Neural crest cell (in vitro differentiated cells): Measurements from ENCODE around the gene ITGB8. TPM values are rescaled to one million over a fixed set of nuclear protein-coding genes. Genes with fewer than 3 reads are reported as not detected.

Source experiments
- DNase-seq: peaks from one replicate; pipeline ENCODE4 v3.0.0; 2021; ENCODE audit warnings: low read depth, mixed read lengths, low spot score
- H3K27ac Mint-ChIP-seq: one replicate; pipeline ENCODE4 v1.8.0; 2021; ENCODE audit warnings: mild to moderate bottlenecking, mixed read lengths; ENCODE audit not compliant: unreplicated experiment
- H3K27me3 Mint-ChIP-seq: 2 replicates; pipeline ENCODE4 v1.8.0; 2021; ENCODE audit warnings: low read depth, mild to moderate bottlenecking, mixed read lengths
- H3K36me3 Mint-ChIP-seq: 2 replicates; pipeline ENCODE4 v1.8.0; 2021; ENCODE audit warnings: low read depth, mild to moderate bottlenecking, mixed read lengths
- H3K4me1 Mint-ChIP-seq: 2 replicates; pipeline ENCODE4 v1.8.0; 2021; ENCODE audit warnings: mixed read lengths
- H3K4me3 Mint-ChIP-seq: one replicate; pipeline ENCODE4 v1.8.0; 2021; ENCODE audit warnings: mild to moderate bottlenecking, mixed read lengths
- H3K9me3 Mint-ChIP-seq: 2 replicates; pipeline ENCODE4 v1.8.0; 2021; ENCODE audit warnings: mixed read lengths
- CTCF ChIP-seq: fragments of 200-600 bp; sonication (generic); conservative IDR thresholded peaks from 2 replicates; pipeline ENCODE4 v1.5.0; 2021; ENCODE audit warnings: antibody characterized with exemption, mild to moderate bottlenecking
- long read RNA-seq: library from polyadenylated mRNA; unstranded; transcript quantifications from one replicate; pipeline ENCODE4 v2.0.0, GENCODE V29; 2020
- total RNA-seq: library from RNA; stranded (reverse); gene quantifications from 2 replicates; pipeline ENCODE4 v1.2.1, GENCODE V29; 2021

Gene ITGB8
- 18.2 and 19.9 TPM in 2 replicates for total RNA-seq
- long read RNA-seq, full-length matches to known transcripts = 1 of 3 reads
- long read RNA-seq, partial matches to known transcripts = 1 of 3 reads
- long read RNA-seq, other reads (novel, unspliced or antisense) = 1 of 3 reads

GRCh38 chr7:20330239-20330927, at the start of gene ITGB8:
Gene ITGB8 (plus strand): TSS chr7:20330900. CDS start chr7:20331807, 907 bp downstream.
- peaks cover 3% of the 10 kb centered on the region for H3K27me3 Mint-ChIP-seq
- H3K36me3 Mint-ChIP-seq = peaks cover under 1% of the 10 kb centered on the region
- no peak for TF ChIP-seq CTCF
- DNase-seq = peak; percentile 78
- H3K4me3 Mint-ChIP-seq = peak within 1 kb of the TSS; percentile 99
- peaks cover 39% of the 10 kb centered on the region for H3K4me1 Mint-ChIP-seq
- peak within 1 kb of the TSS; percentile 100 for H3K27ac Mint-ChIP-seq
- no peaks in the 10 kb centered on the region for H3K9me3 Mint-ChIP-seq

- no peak for TF ChIP-seq CTCF
- Mint-ChIP-seq H3K4me1 (no peaks in the 10 kb centered on the region), H3K36me3 (no peaks in the 10 kb centered on the region), H3K27me3 (no peaks in the 10 kb centered on the region), H3K4me3 (no peak overlapping the region), H3K27ac (no peak overlapping the region), H3K9me3 (no peaks in the 10 kb centered on the region)
- no peak for DNase-seq
These were observed 47.7 kb upstream of the ITGB8 start for GRCh38 chr7:20282959-20283358.

- H3K27me3 Mint-ChIP-seq = no peaks in the 10 kb centered on the region
- H3K9me3 Mint-ChIP-seq = no peaks in the 10 kb centered on the region
- H3K36me3 Mint-ChIP-seq = no peaks in the 10 kb centered on the region
- TF ChIP-seq CTCF = no peak
- no peak for DNase-seq
- no peak overlapping the region for H3K4me3 Mint-ChIP-seq
- H3K27ac Mint-ChIP-seq = no peak overlapping the region
- no peaks in the 10 kb centered on the region for H3K4me1 Mint-ChIP-seq
These were observed 47.3 kb upstream of the ITGB8 start for GRCh38 chr7:20283385-20283784.

GRCh38 chr7:20284003-20284770, 46.5 kb upstream of the ITGB8 start:
- TF ChIP-seq CTCF = no peak
- Mint-ChIP-seq H3K27ac (no peak overlapping the region), H3K4me3 (no peak overlapping the region), H3K9me3 (peaks cover 4% of the 10 kb centered on the region), H3K36me3 (no peaks in the 10 kb centered on the region), H3K4me1 (no peaks in the 10 kb centered on the region), H3K27me3 (no peaks in the 10 kb centered on the region)
- no peak for DNase-seq

- no peak overlapping the region for H3K4me3 Mint-ChIP-seq
These were observed 45.9 kb upstream of the ITGB8 start for GRCh38 chr7:20284771-20285143.

More at GRCh38 chr7:20284771-20285143, 45.9 kb upstream of the ITGB8 start:
- Mint-ChIP-seq H3K9me3 (peaks cover 4% of the 10 kb centered on the region), H3K36me3 (no peaks in the 10 kb centered on the region), H3K4me1 (no peaks in the 10 kb centered on the region), H3K27ac (no peak overlapping the region), H3K27me3 (no peaks in the 10 kb centered on the region)
- no peak for TF ChIP-seq CTCF
- DNase-seq = no peak
